AG04449 (cell line): Measurements from ENCODE around the gene VSIR.

Experiments
- CTCF ChIA-PET: fragments of 350-600 bp; formaldehyde crosslinking; extraction: SDS; loops from one replicate; lab custom pipeline; 2021; ENCODE audit warnings: antibody characterized with exemption; lab: Yijun Ruan, JAX
- POLR2A ChIA-PET: fragments of 400-600, 350-600 bp; formaldehyde crosslinking; extraction: SDS; loops from one replicate; lab custom pipeline; 2020; ENCODE audit warnings: antibody characterized with exemption, inconsistent platforms; lab: Yijun Ruan, JAX
- DNase-seq: peaks from one replicate; pipeline ENCODE4 v3.0.0-alpha.2; 2010; ENCODE audit warnings: low read depth, low spot score
- H3K4me3 ChIP-seq: 2 replicates; pipeline ENCODE4 v1.5.1; 2011; ENCODE audit warnings: low read depth, mild to moderate bottlenecking, control low read depth, low read length
- TF ChIP-seq, protein P1 (sequence below): IDR thresholded peaks from one replicate; pipeline ENCODE4 v1.5.1; 2011; ENCODE audit warnings: mild to moderate bottlenecking, moderate library complexity, low read length, control low read depth, inconsistent platforms; ENCODE audit not compliant: insufficient read depth; ENCODE audit errors: missing control alignments

VSIR gene

GRCh38 chr10:71797533-71798307 lies 24.4 kb upstream of the VSIR start:
- H3K4me3 ChIP-seq: no peak overlapping the region
- DNase-seq: no peak
- CTCF ChIA-PET: interaction anchor here (0.7 kb wide), 1 partner anchor 413 kb away, joined by 3 read pairs; no protein-coding TSS in a partner anchor
- TF ChIP-seq, protein P1, sequence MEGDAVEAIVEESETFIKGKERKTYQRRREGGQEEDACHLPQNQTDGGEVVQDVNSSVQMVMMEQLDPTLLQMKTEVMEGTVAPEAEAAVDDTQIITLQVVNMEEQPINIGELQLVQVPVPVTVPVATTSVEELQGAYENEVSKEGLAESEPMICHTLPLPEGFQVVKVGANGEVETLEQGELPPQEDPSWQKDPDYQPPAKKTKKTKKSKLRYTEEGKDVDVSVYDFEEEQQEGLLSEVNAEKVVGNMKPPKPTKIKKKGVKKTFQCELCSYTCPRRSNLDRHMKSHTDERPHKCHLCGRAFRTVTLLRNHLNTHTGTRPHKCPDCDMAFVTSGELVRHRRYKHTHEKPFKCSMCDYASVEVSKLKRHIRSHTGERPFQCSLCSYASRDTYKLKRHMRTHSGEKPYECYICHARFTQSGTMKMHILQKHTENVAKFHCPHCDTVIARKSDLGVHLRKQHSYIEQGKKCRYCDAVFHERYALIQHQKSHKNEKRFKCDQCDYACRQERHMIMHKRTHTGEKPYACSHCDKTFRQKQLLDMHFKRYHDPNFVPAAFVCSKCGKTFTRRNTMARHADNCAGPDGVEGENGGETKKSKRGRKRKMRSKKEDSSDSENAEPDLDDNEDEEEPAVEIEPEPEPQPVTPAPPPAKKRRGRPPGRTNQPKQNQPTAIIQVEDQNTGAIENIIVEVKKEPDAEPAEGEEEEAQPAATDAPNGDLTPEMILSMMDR: no peak
- POLR2A ChIA-PET: interaction anchor here (0.6 kb wide), 1 partner anchor 62 kb away, joined by 3 read pairs; no protein-coding TSS in a partner anchor

DNA sequence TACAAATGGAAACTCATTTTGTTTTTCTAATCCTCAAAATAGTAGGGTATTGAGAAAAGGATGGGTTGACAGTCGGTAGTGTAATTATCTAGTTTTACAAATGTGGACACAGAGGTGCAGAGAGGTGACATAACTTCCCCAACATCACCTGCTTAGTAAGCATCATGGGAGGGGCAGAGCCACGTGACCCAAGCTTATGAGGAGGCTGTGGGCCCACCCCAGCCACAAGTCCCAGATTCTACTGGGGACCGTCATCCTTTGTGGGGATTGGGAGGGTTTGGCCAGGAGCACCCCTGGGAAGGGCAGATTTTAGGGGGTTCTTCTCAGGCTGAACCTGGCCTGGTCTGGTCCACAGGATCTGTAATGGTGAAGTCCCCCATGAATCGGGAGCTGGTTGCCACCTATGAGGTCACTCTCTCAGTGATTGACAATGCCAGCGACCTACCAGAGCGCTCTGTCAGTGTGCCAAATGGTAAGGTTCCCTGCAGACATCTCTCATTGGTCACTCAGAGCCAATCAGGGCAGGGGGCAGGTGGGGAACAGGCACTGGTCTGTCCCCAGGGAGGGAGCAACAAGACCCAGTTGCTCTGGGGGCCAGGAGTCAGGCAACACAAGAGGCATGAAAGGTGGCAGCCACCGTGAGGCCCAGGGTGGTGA lies 23.6 kb upstream of the VSIR start:
- CTCF ChIA-PET: interaction anchor here (0.7 to 1.3 kb wide), 2 partner anchors 24 to 412 kb away, joined by 3 read pairs; partner anchors contain the start of gene VSIR
- TF ChIP-seq, protein P1: no peak
- no peak overlapping the region for H3K4me3 ChIP-seq
- no peak for DNase-seq
- POLR2A ChIA-PET: interaction anchor here (0.5 kb wide), 1 partner anchor 1006 kb away, joined by 5 read pairs; no protein-coding TSS in a partner anchor

DNA sequence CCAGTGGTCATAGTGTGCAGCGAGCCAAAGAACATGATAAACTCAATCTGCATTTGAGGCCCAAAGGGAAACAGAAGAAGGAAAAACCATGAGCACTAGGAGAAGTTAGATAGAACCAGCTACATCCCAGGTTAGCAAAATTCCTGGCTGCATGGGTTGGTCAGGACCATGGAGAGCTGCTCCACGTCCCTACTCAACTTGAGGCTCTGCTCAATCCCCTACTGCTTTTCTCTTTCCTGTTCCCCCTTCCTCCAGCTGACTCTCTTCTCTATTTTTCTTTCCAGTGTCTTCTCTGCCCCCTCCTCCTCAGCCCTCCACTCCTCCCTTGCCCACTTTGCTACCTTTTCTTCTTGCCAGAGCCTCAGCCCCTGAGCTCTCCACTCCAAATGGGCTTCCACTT lies 21.9 kb upstream of the VSIR start:
- no peak overlapping the region for H3K4me3 ChIP-seq
- ChIA-PET CTCF (interaction anchor here (1.2 kb wide), 1 partner anchor 242 kb away, joined by 3 read pairs; no protein-coding TSS in a partner anchor), POLR2A (no interaction called here)
- TF ChIP-seq, protein P1: no peak
- DNase-seq: no peak

DNA sequence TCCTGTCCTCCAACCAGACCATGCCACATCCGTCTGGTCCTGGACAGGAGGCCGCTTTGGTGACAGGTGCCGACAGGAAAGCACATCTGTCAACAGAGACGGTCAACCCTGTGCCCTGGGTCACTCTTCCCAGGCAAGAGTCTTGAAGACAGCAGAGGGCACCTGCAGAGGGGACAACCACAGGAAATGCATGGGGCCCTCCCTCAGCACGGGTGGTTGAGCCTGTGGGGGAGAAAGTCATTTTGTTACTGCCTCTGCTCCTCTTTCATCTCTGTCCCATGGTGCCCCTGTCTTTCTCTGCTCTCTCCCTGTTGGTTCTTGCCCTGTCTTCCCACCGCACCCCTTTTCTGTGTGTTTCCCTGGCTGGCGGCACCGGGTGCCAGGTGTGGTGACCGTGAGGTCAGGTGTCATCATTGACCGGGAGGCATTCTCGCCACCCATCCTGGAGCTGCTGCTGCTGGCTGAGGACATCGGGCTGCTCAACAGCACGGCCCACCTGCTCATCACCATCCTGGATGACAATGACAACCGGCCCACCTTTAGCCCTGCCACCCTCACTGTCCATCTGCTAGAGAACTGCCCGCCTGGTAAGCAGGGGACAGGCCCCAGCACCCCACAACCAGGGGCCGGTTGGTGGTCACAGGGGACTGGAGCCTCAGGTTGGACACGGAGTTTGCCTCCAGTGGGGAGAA lies 17.6 kb upstream of the VSIR start:
- DNase-seq: no peak
- TF ChIP-seq, protein P1: no peak
- ChIA-PET POLR2A (no interaction called here), CTCF (no interaction called here)
- H3K4me3 ChIP-seq: no peak overlapping the region

GRCh38 chr10:71789871-71790270 lies 16.6 kb upstream of the VSIR start:
- POLR2A ChIA-PET: no interaction called here
- TF ChIP-seq, protein P1: no peak
- DNase-seq: no peak
- CTCF ChIA-PET: no interaction called here
- H3K4me3 ChIP-seq: no peak overlapping the region
